K562 (cell line): Measurements from ENCODE around the gene IREB2. TPM values are rescaled to one million over a fixed set of nuclear protein-coding genes. Genes with fewer than 3 reads are reported as not detected.

ENCODE experiments used
- ATAC-seq: fragments of 200-7000 bp; cut with Tn5 transposase; 3 replicates; pipeline ENCODE4 v1.9.1; 2020; ENCODE audit warnings: moderate library complexity
- BruUV-seq: library from RNA; stranded (reverse); fragments of 400-500 nt; replicated peaks from 2 replicates; lab custom pipeline; 2021; lab: Mats Ljungman, UMichigan
- CTCF ChIA-PET: fragments of 300-600 bp; formaldehyde crosslinking; extraction: SDS; loops from one replicate; lab custom pipeline; 2021; ENCODE audit warnings: low intra/inter-chr PET ratio; lab: Yijun Ruan, JAX
- POLR2A ChIA-PET: fragments of 300-600, 350-650 bp; sonication (Branson Sonifier 250); formaldehyde crosslinking; extraction: SDS; loops from one replicate; lab custom pipeline; 2021; ENCODE audit warnings: antibody characterized with exemption, inconsistent platforms; lab: Yijun Ruan, JAX
- DNase-seq, 4 experiments: peaks; one replicate each; pipeline versions ENCODE4 v3.0.0 to v3.0.0-alpha.2; 2011 to 2018; ENCODE audit warnings: low spot score in 3 of 4, mixed read lengths in 3 of 4; ENCODE audit errors: extremely low read depth in 1 of 4
- FAIRE-seq: peaks from 2 replicates; lab custom pipeline; 2011; peaks lifted over from hg19 to GRCh38; lab: Jason Lieb, UNC
- H2AFZ ChIP-seq: 2 replicates; pipeline ENCODE4 v1.6.0; 2011; ENCODE audit warnings: low read depth, low read length, control low read depth, inconsistent platforms
- H3K27ac ChIP-seq: fragments of 200-600 bp; 3 replicates; pipeline ENCODE4 v1.8.0; 2011; ENCODE audit warnings: low read depth, mild to moderate bottlenecking, control low read depth, inconsistent platforms, low read length, moderate library complexity, mixed read lengths; ENCODE audit errors: extremely low read depth
- H3K27me3 ChIP-seq, 2 experiments: fragments of 300-600 bp in 1 of 2; 2 replicates in 1 of 2; 3 replicates in 1 of 2; pipeline versions ENCODE4 v1.6.0 to v1.8.0; 2011; ENCODE audit warnings: inconsistent platforms in 2 of 2, low read length in 2 of 2, mild to moderate bottlenecking in 1 of 2, mixed read lengths in 1 of 2, moderate library complexity in 1 of 2; ENCODE audit not compliant: control insufficient read depth in 2 of 2, insufficient read depth in 2 of 2
- H3K36me3 ChIP-seq: fragments of 300-600 bp; 3 replicates; pipeline ENCODE4 v1.8.0; 2011; ENCODE audit warnings: mild to moderate bottlenecking, low read length, inconsistent platforms; ENCODE audit not compliant: control insufficient read depth, insufficient read depth
- H3K4me1 ChIP-seq, 2 experiments: fragments of 200-600 bp in 1 of 2; replicated peaks in 1 of 2; 2 replicates in 1 of 2; 3 replicates in 1 of 2; pipeline versions ENCODE4 v1.5.1 to v1.8.0; 2011; ENCODE audit warnings: inconsistent platforms in 2 of 2, low read length in 2 of 2, mild to moderate bottlenecking in 1 of 2, mixed read lengths in 1 of 2, moderate library complexity in 1 of 2; ENCODE audit not compliant: control insufficient read depth in 2 of 2, insufficient read depth in 2 of 2
- H3K4me2 ChIP-seq: 2 replicates; pipeline ENCODE4 v1.6.1; 2011; ENCODE audit warnings: low read length, control low read depth, inconsistent platforms, mixed read lengths; ENCODE audit not compliant: insufficient read depth
- H3K4me3 ChIP-seq: fragments of 200-600 bp; sonication (generic), shearing (Covaris generic); 2 replicates; pipeline ENCODE4 v1.5.1; 2016; ENCODE audit warnings: control low read depth, inconsistent platforms
- H3K79me2 ChIP-seq: fragments of 200-600 bp; 3 replicates; pipeline ENCODE4 v1.8.0; 2011; ENCODE audit warnings: low read length, inconsistent platforms; ENCODE audit not compliant: control insufficient read depth, insufficient read depth
- H3K9ac ChIP-seq, 2 experiments: 2 replicates each; pipeline versions ENCODE4 v1.6.0 to v1.6.1; 2011; ENCODE audit warnings: low read depth in 2 of 2, low read length in 2 of 2, control low read depth in 1 of 2, inconsistent platforms in 1 of 2, mild to moderate bottlenecking in 1 of 2, mixed read lengths in 1 of 2; ENCODE audit not compliant: insufficient read depth in 1 of 2
- H3K9me1 ChIP-seq: one replicate; pipeline ENCODE4 v1.6.0; 2011; ENCODE audit warnings: inconsistent platforms, mild to moderate bottlenecking, low read length, moderate library complexity; ENCODE audit not compliant: control insufficient read depth, insufficient read depth
- H3K9me3 ChIP-seq: replicated peaks from 2 replicates; pipeline ENCODE4 v1.5.1; 2011; ENCODE audit warnings: low read depth, low read length, inconsistent platforms; ENCODE audit not compliant: control insufficient read depth, insufficient read depth
- H4K20me1 ChIP-seq: replicated peaks from 2 replicates; pipeline ENCODE4 v1.6.1; 2011; ENCODE audit warnings: low read length, inconsistent platforms, mixed read lengths; ENCODE audit not compliant: control insufficient read depth, insufficient read depth
- E2F4 ChIP-seq: sonication (generic); formaldehyde crosslinking; IDR thresholded peaks from 2 replicates; pipeline ENCODE4 v1.8.0; 2022; ENCODE audit warnings: mild to moderate bottlenecking, low read depth, missing genetic modification reagents
- NFE2L1 ChIP-seq: fragments of 450-650 bp; IDR thresholded peaks from 2 replicates; pipeline ENCODE4 v1.6.1; 2016; ENCODE audit warnings: missing genetic modification characterization, low read depth, mild to moderate bottlenecking, missing compliant biosample characterization, moderate library complexity, borderline replicate concordance
- POLR2G ChIP-seq: fragments of 200-400 bp; formaldehyde crosslinking; IDR thresholded peaks from 2 replicates; pipeline ENCODE4 v1.6.1; 2017; ENCODE audit warnings: low read depth, mild to moderate bottlenecking, antibody characterized with exemption, low read length, moderate library complexity
- ZNF184 ChIP-seq: sonication (generic); formaldehyde crosslinking; IDR thresholded peaks from 2 replicates; pipeline ENCODE4 v1.5.0; 2020; ENCODE audit warnings: missing genetic modification reagents
- ZNF408 ChIP-seq: fragments of 250-450 bp; sonication (Bioruptor Pico); IDR thresholded peaks from 2 replicates; pipeline ENCODE4 v1.4.0; 2020; ENCODE audit warnings: low read depth, mild to moderate bottlenecking, moderate library complexity
- WGBS: fragments of 100-300 bp; shearing (Covaris generic); methylation state at CpG from one replicate; pipeline ENCODE4 v1.1.6; 2016; ENCODE audit warnings: low coverage, mixed read lengths; ENCODE audit not compliant: insufficient coverage; ENCODE audit errors: missing lambda C conversion rate; 5-methylcytosine and 5-hydroxymethylcytosine counted together
- in situ Hi-C: fragments of 300-500 bp; cut with MboI; formaldehyde crosslinking; loops from 4 replicates; pipeline ENCODE4 v1.15.0; 2018; ENCODE audit warnings: inconsistent platforms, mixed read lengths
- intact Hi-C: fragments of 100-400 bp; cut with micrococcal nuclease; formaldehyde crosslinking; loops from 2 replicates; pipeline ENCODE4 v1.14.2; 2022
- polyA plus RNA-seq, 8 experiments: library from polyadenylated mRNA; depleted of rRNA in 4 of 8; stranded (reverse) in 5 of 8; unstranded in 3 of 8; fragments of >200 nt; fragmentation: Nextera tagmentation in 2 of 8; fragmentation: Illumina TruSeq in 1 of 8; extraction: Ambion mirVana in 2 of 8; extraction: Trizol in 1 of 8; gene quantifications; 2 replicates each; pipeline versions ENCODE4 v1.2.1 to v1.2.3, GENCODE V29; 2011 to 2014; ENCODE audit warnings: inconsistent platforms in 1 of 8, missing spikeins in 1 of 8
- total RNA-seq, 7 experiments: library from RNA; depleted of rRNA in 6 of 7; stranded (reverse); fragments of >200 nt in 6 of 7; fragmentation: Illumina TruSeq in 2 of 7; extraction: Trizol in 2 of 7; gene quantifications; 2 replicates each; pipeline versions ENCODE4 v1.2.1 to v1.2.3, GENCODE V29; 2011 to 2021; ENCODE audit warnings: low replicate concordance in 1 of 7
- TF ChIP-seq, protein P1 (sequence below): fragments of 450-650 bp; IDR thresholded peaks from 2 replicates; pipeline ENCODE4 v1.6.1; 2017; ENCODE audit warnings: mild to moderate bottlenecking, moderate library complexity

Gene IREB2
- total and polyA plus RNA-seq, 9 of the 15 experiments (the other 6 are each of a cell fraction or from before 2014, with no cell fraction given), result 16.8 to 61.7 (median 34.0) TPM

DNA sequence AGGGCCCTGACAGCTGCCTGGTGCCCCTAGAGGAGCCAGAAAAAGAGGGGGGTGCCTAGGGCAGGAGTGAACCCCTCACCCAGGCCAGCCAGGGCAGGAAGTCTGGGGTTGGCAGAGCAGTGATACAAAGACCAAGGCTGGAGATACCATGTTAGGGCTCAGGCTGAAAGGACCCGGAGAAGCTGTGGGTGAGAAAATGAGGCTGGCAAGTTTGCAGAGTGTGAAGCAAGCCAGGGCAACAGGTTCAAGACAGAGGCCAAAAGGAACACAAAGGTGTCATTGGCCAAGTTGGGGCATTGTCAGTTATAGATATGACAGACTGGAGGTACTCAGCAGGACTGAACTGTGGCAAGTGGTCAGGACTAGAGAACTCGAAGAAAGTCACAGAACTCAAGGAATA, 40.6 kb upstream of the IREB2 start (continued):
- TF ChIP-seq NFE2L1 (tag) (no peak), ZNF408 (no peak), E2F4 (CRISPR knock-in tag) (no peak)
- TF ChIP-seq, protein P1, sequence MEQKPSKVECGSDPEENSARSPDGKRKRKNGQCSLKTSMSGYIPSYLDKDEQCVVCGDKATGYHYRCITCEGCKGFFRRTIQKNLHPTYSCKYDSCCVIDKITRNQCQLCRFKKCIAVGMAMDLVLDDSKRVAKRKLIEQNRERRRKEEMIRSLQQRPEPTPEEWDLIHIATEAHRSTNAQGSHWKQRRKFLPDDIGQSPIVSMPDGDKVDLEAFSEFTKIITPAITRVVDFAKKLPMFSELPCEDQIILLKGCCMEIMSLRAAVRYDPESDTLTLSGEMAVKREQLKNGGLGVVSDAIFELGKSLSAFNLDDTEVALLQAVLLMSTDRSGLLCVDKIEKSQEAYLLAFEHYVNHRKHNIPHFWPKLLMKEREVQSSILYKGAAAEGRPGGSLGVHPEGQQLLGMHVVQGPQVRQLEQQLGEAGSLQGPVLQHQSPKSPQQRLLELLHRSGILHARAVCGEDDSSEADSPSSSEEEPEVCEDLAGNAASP, result no peak

DNA sequence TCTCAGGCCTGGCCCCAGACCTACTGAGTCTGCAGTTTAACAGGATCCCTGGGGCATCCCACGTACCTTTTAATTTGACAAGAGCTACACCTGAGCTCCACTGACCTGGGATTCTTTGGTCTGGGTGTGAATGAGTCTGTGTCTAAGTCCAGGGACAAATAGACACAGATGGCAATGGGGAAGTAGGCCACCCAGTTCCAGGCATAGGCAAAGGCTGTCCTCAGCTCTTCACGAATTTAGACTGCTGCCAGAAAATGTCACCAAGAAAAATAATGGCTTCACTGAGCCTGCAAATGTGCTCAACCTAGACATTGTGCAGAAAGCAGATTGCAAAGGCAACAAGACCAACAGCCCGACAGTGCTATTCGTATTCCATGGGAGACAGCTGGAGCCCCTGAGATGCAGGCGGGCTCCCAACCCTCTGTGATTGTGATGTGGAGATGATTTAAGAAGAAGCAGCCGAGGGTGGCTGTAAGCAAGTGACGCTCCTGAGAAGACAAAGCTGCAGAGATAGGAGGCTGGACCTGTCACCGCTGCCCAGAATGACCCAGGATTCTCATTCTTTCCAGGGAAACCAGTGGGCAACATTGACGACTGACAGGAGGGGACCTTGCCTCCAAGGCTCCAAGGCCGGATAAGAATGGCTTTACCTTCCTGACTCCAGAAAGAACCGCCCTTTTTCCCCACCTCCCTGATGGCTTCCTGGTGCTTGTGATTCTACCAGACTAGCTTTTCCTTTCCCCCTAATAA, 39.8 kb upstream of the IREB2 start:
- Histone ChIP-seq H3K9ac (no peak overlapping the region), H3K4me2 (no peak overlapping the region), H3K79me2 (no peaks in the 10 kb centered on the region), H3K27me3 (peaks cover 28 to 50% of the 10 kb centered on the region in 2 experiments), H3K4me3 (no peak overlapping the region), H3K9me3 (no peaks in the 10 kb centered on the region), H3K27ac (no peak overlapping the region), H4K20me1 (no peaks in the 10 kb centered on the region), H3K9me1 (no peaks in the 10 kb centered on the region), H2AFZ (no peak overlapping the region), H3K4me1 (no peaks in the 10 kb centered on the region; a peak in 1 of 5 replicates), H3K36me3 (no peaks in the 10 kb centered on the region)
- TF ChIP-seq ZNF184, result no peak
- no peak for TF ChIP-seq POLR2G
- ChIA-PET CTCF (no interaction called here), POLR2A (interaction anchor here (0.5 to 1.6 kb wide), 7 partner anchors 9 to 244 kb away, joined by 3 to 6 read pairs (median 3); partner anchors contain the start of genes IREB2 and PSMA4)
- 4% methylated on average over 11 of the region's 11 CpGs for WGBS
- no TSS peak for BruUV-seq
- no peak for DNase-seq
- ATAC-seq, result no peak
- in situ Hi-C loops (no loop called here), intact Hi-C loops (no loop called here)
- FAIRE-seq, result no peak
